Neural progenitor cell (in vitro differentiated cells): ENCODE results near the gene PRTFDC1.

ENCODE experiments used
- CTCF ChIP-seq: fragments of 200-600 bp; sonication (generic); IDR thresholded peaks from 2 replicates; pipeline ENCODE4 v1.5.1; 2017; ENCODE audit warnings: antibody characterized with exemption, mild to moderate bottlenecking
- EZH2 ChIP-seq: fragments of 200-600 bp; sonication (generic); IDR thresholded peaks from 2 replicates; pipeline ENCODE4 v1.6.1; 2017; ENCODE audit warnings: antibody characterized with exemption, mild to moderate bottlenecking, moderate library complexity
- EZH2phosphoT487 ChIP-seq: fragments of 200-600 bp; sonication (generic); IDR thresholded peaks from 2 replicates; pipeline ENCODE4 v1.6.1; 2017; ENCODE audit warnings: antibody characterized with exemption

- TF ChIP-seq CTCF (no peak), EZH2 (no peak), EZH2phosphoT487 (no peak)
Measured at GRCh38 chr10:24991298-24991697, 38.9 kb upstream of the PRTFDC1 start.
